HG02870 (cell line): Measurements from ENCODE around the gene TRIO.
A peak's percentile ranks its signal among the peaks of the same experiment; 100 is the strongest.

ENCODE experiments used
- ATAC-seq: cut with Tn5 transposase; IDR thresholded peaks from one replicate; pipeline ENCODE4 v1.9.1; 2021; ENCODE audit warnings: mild to moderate bottlenecking, moderate library complexity; ENCODE audit not compliant: unreplicated experiment

The TRIO gene

DNA sequence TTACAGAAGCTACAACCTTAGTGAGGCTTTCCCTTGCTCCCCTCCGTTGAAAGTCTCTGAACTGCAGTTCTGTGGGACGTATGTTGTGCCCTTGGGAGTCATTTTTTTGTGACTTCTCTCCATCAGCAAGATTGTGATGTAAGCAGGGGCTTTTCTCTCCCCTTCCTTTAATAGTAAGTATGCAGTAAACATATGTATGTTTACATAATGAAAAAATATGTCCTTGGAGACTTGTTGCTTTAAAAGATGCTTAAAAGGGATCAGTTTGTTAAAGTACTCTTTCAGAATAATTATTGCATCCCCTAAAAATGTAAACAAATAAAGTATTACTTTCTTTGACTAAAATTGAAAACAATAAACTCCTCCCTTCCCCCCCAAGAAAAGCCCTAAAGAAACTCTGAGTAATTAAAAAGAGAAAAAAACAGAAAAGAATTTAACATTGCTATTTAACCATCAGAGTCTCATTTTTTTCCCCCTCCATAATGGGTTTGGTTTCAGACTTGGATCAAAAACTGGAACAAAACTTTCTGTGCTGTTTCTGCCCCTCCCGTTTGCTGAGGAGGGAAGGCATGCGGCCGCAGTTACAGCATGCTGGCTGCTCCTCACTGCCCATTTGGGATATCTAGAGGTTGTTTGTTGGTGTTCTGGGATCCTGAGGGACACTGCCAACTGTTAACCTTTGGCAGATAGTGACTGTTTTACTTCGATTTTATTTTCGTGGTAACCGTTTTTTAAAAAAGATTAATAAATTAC, 40.2 kb downstream of the TRIO start:
- ATAC-seq, result no peak

DNA sequence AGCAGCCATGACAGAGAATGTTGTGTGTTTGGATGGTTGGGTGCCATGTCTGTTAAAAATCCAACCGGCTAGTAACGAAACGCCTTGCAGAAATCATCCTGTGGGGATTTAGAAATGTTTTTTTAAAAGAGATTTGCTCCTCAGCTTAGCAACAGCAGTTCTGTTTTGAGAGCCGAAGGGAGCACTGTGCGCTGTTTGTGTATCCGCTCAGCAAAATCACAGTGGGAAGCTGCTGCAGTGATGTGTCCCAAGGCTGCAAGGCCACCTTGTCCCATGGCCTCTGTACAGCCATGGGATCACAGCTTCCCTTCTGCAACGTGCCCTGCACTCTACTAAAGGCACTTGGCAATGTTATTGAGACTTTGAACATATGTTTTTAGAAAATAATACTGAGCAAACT, 40.9 kb downstream of the TRIO start:
- ATAC-seq, result no peak

DNA sequence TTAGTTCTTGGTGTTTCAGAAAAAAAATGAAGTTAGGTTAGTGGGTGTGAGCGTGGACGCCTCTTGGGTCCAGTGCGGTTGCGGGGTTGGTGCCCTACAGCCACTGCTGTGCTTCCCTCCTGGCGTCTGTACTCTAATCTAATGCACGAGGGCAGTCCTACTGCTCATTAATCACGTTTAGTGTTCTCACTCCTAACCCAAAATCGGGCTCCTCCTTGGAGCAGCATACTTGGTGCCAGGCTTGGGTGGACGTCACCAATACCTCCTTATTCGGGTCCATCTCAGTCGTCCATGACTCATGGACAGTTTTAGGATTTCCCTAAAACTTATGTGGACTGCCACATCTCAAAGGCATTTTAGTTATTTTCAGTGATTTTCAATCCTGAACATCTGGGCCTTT, 41.6 kb downstream of the TRIO start:
- ATAC-seq, result no peak

DNA sequence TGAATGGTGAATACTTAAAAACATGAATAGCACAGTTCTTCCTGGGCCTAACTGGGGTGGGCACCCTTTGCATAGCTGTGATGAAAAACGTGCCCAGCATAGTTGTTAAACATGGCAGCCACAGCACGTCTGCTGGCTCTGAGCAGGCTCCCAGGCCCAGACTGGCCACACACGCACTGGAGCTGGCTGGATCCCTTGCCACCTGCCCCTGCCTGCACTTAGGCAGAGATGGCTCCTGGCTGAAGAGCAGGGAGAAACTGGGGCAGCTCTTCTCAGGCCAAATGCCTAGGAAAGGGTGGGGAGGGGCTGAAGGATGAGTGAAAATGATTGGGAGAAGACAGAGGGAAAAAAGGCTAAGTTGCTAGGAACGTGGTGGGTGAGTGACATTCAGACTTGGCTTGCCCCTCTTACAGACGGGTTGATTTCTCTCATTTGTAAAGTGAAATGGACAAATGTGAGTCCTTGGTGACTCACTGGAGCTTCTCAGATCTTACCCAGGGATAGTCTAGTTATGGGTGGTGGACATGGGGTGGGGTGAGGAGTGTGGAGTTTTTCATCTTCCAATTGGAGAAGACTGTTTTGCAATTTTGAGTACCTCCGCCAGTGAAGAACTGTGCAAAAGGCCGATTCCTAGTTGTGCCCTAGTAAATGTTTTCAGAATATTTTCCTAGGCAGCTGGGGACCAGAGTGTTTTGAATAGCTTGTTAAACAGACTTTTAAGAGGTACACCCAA, 42.4 kb downstream of the TRIO start:
- no peak for ATAC-seq

DNA sequence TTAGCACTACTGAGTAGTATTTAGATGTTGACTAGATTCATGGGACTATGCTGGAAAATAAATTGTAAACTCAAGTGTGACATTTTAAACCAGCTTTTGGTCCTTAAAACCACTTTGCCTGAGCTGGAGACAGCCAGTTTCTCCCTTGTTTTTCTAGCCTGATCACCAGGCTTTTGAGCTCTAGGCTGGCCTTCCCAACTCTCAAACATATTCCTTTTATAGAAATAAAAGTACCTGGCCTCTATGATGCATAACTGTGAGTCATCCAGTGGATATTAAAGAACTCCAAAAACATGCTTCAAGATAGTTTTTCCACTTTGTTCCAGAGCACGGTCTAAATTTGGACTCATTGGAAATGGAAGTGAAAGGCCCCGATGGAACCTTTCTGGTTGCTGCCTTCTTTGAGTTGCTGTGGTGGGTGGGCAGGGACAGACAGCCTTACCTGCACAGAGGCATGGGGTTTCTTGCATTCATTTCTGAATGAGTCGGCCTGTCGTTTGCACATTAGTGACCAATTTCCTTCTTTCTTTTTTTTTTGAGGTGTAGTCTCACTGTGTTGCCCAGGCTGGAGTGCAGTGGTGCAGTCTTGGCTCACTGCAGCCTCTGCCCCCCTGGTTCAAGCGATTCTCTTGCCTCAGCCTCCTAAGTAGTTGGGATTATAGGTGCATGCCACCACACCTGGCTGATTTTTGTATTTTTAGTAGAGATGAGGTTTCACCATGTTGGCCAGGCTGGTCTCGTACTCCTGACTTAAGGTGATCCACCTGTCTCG, 43.1 kb downstream of the TRIO start:
- ATAC-seq, result no peak

DNA sequence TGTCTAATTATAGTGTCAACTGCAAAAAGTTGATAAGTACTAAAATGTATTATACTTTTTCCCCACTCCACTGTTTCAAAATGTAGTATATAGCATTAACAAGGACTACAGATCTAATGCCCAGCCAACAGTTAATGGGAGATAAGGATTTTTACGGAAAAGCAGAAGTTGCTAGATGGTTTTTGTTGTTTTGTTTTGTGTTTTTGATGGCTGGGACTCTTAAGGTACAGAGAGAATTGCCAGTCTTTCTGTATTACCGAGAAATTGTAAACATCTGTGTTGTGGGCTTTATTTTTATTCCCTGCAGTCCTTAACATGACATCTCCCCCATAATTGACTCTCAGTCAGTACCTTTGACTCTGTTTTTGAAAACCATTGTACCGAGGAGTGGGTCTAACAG, 44.0 kb downstream of the TRIO start:
- ATAC-seq, result no peak

DNA sequence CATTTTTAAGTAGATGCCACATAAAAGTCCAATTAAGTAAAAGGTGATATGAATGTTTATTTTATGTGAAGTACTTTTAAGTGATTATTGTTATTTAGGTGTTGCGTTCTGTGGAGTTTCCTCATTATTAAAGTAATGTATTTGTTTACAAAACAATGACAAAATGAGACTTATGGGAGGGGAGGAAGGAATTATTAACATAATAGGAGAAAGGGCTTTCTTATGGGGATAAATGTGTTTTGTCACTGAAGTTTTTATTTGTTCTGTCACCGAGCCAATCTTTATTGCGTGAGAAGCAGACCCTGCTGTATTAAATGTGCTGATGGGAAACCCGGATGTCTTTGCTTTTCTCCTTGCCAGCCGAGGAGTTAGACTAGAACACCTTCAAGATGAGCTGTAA, 44.5 kb downstream of the TRIO start:
- no peak for ATAC-seq

DNA sequence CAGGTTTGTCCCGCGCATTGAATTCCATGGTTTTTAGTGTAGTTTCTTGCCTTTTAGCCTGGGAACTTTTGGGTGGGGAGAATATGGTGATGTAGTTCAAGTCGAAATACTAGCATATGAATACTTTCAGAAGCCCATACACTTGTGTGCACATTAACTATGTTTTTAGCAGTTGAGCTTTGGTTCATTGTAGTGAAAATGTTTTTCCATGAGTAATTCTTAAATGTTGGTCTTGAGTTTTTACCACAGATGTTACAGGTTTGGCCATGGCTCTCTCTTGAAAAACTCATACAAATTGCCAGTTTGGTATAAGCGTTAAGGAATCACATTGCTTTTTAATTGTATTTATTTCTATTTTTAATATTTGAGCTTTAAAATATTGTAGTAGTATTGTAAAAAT, 45.6 kb downstream of the TRIO start:
- no peak for ATAC-seq

DNA sequence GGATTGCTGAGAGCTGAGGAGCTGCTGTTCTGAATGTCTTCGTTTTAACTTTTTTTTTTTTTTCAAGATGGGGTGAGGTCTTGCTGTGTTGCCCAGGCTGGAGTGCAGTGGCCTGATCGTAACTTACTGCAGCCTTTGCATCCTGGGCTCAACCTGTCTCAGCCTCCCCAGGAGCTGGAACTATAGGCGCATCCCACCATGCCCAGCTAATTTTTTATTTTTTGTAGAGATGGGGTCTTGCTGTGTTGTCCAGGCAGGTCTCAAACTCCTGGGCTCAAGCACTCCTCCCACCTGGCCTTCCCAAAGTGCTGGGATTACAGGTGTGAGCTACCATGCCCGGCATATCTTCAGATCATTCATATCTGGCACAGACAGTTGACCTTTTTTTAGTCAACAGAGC, 46.5 kb downstream of the TRIO start:
- no peak for ATAC-seq

DNA sequence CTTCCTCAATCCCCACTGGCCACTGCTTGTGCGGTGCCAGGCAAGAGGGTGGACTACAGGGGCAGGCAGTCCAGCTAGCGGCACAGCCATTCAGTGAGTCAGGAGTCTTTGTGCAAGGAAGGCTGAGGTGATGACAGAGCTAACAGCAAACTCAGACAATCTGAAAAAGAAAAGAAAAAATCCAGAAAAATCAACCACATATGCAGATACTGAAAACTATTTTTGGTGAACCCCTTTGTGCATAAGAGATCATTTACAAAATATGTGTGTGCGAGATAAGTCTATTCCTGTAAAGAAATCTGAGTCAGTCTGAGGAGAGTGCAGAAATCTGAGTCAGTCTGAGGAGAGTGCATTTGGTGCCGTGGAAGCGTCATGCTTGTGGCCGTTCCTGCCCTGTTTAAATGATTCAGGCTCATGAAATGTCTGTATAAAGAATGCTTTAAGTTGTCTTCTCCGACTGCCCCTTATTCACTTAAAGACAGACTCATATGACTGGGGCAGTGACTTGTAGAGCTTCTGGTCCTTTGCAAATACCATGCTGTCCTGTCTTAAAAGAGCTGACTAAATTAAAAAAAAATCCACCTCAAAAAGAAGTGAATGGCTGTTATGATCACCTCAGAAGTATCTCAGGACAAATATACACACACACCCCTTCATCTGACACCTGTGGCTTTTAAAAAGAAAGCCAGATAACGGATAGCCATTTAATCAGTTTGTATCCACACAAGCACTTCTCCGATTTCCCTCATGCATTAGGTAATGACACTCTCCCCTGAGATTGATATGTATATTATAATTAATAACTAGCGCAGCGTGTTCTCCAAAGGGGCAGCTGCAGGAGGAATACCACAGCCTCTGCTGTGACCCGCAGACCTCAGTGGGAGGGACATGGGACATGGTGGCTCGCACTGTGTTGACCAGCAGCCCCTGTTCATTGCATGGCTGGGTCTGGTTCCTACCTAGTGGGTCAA, 47.3 kb downstream of the TRIO start:
- no peak for ATAC-seq

DNA sequence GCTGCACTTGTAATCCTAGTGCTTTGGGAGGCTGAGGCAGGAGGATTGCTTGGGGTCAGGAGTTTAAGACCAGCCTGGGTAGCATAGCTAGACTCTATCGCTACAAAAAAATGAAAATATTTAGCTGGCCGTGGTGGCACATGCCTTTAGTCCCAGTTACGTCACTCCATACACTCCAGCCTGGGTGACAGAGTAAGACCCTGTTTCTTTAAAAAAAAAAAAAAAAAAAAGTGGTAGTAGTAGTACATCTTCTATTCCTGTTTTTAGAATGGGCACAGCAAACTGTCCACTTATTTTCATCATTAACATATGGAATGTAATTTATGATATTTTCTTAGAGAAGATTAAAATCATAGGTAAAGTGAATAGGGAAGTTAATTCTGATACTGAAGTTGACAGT, 48.2 kb downstream of the TRIO start:
- ATAC-seq, result no peak

DNA sequence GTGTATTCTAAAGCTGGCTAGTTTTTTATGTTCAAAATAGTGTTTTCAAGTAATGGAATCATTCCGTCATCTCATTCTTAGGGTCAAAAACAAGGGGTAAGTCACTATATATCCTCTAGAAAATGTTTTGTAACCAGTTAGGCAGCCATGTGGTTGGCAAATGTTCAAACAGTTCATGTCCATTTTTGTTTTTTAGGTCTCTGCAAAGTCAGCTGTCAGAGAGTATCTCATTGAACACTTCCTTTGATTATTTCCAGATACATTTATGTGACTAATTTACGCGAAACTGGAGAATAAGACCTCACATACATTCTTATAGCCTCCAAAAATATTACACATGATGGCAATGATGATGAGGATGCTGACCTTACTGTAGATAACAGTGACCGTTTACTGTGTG, 50.4 kb downstream of the TRIO start:
- no peak for ATAC-seq

DNA sequence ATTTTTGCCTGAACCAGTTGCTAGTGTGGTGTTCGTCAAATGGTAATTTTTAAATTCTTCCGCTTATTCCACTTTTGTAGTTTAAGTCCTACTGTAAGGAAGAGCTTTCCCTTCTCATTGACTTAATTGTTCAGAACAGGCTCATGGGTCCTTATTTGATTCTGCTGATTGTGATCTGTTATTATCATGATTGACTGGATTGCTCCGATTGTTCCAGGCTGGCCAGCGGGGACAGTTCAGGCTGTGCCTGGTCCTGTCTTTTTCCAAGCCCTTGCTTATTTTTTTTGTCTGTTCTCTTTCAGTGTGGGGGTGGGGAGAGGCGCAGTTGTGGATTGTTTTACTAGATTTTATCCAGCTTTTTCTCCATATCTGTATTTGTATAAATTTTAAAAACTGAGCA, 52.4 kb downstream of the TRIO start:
- no peak for ATAC-seq

DNA sequence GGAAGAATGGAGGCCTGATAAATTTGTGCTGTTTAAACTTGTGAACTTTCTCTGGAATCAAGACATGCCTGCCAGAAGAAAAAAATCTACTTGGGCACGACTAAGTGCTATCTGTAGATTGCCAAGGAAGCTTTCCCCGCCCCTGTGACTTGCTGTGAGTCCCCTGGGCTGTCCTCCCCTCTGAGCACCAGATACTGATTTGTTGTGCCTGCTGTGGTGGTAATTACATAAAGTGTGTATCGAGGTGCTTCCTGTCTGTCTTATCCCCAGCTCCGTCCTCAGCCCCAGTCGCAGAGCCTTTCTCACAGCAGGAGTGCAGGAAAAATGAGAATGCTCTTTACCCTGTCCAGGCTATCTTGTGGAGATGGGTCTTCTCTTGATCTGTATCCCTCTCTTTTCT, 53.9 kb downstream of the TRIO start:
- ATAC-seq, result no peak

DNA sequence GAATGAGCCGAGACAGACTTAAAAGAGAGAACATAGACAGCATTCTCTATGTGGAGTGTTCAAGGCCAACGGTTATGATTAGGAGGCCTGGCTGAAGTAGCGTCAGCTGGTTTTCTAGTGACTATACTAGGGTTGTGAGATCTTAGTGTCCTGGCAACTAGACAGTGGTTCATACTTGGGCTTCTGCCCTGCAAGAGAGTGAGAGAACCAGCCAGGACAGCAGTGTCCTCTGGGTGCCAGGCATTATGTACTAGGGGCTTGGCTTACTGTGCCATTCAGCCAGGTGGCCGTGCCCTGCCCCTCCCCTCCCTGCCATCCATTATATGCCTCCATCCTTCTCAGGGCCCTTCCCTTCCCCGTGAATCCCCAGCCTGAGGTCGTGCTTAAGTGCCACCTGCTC, 56.8 kb downstream of the TRIO start:
- no peak for ATAC-seq

DNA sequence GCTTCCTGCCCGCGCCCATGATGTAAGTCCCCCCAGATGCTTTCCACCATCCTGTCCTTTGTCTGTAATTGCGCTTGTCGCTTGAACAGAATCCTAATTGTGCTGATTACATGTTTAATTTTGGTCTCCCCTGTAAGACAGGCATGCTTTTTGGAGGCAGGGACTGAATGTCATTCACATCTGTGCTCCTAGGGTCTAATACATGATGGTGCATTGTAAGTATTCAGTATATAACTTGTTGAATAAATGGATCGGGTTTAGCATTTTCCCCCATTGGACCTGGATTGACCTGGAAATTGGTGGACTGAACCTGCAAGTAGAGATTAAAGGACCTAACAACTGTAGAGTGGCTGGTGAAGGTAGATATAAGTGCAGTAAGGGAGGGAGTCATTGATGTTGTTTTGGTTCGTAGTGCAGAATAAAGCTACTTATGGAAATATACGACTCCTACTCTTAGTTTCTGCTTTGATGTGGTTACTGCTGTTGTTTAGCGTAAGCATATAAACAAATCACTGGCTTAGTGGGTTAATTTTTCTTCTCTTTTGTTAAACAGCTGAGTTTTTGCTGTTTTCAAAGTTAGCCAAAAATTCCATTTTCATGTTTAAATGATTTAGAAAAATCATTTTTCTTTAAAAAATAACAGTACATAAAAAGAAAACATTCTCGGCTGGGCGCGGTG, 57.3 kb downstream of the TRIO start:
- ATAC-seq, result no peak

DNA sequence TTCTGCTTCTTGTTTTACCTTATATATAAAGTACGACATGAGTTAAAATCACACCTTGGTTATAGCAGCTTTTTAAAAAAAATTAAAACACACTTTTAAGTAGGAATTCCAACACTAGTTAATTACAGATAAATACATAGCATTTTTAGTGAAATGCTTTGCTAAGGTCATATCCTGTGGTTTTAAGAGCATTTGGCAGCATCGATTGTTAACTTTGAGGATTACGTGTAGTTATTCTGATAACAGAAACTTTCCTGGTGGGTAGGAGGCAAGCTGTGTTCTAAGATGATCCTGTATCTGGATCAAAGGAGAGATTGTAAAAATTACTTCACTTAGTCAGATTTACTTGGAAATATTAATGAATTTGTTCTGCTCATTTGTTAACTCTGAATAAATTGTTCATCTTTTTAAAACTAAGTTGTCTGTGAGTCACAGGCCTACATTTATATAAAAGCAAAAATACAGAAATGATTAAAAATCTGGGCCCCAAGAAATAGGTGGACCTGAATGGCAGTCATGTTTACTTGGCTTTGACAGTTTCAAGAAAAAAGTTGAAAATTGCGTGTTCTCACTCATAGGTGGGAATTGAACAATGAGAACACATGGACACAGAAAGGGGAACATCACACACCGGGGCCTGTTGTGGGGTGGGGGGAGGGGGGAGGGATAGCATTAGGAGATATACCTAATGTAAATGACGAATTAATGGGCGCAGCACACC, 58.3 kb downstream of the TRIO start:
- no peak for ATAC-seq

DNA sequence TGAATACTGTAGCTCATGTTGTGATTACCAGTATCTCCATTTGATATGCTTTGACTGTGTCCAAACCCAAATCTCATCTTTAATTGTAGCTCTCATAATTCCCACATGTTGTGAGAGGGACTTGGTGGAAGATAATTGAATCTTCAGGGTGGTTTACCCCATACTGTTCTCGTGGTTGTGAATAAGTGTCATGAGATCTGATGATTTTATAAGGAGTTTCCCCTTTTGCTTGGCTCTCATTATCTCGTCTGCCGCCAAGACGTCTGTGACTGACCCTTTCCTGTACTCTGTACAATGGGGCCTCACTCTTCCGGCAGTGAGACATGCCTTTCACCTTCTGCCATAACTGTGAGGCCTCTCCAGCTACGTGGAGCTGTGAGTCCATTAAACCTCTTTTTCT, 59.3 kb downstream of the TRIO start:
- peak; percentile 42 for ATAC-seq

DNA sequence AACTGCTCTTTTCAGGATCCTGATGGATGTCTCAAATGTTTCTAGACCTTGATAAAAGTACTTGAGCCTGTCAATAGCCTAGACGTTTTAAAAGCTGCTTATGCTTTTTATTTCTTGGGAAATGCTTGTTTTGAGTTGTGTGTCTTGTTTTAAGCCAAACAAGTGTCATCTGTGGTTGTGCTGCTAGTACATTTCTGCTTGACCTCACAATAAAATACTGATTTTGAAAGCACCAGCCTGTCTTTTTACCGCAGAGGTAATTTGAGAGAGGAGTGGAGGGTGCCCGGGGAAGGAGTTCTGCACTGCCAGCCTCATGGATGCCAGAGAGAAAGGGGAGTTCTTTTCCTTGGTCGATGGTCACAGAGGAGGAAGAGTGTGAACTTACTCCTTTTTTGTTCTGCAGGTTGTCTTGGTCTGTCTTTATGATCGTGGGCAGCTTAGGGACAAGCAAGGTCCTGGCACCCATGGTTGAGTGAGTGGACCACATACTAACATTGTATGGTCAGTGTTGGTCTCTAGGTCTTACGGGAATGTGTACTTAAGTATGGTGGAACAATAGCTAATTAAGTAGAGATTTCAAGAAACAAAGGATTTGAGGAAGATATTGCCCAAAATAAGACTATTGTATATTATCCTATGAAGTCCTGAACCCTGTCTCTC, 61.0 kb downstream of the TRIO start:
- no peak for ATAC-seq
